Measurements from ENCODE around the gene MATN4. TPM values are rescaled to one million over a fixed set of nuclear protein-coding genes. Genes with fewer than 3 reads are reported as not detected.

MATN4 gene
- total RNA-seq, 1 donor from 2014 or later = 0.10 TPM

DNA sequence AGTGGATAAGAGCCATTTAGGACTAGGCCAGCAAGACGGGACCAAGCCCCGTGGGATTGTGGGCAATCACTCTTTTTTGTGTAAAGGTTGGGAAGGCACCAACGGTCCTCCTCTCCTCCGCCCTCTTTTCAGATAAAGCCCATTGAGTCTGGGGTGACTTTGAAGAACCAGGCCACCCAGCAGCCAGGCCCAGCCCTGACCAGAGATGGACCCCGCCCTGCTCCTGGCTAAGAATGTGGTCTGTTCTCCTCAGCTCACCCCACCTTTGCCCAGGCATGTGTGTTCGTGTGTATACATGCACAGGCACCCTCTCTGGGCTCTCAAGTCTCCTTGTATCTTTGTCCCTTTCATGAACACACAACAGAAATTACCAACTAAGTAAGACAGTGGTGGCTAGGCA, 31.0 kb upstream of the MATN4 start:
- no peaks in the 10 kb centered on the region for H3K36me3 Mint-ChIP-seq (ENCODE audit: low read depth)
- no peak overlapping the region for H3K4me3 Mint-ChIP-seq (ENCODE audit: unreplicated experiment)
- peaks cover 80% of the 10 kb centered on the region for H3K4me1 Mint-ChIP-seq (ENCODE audit: low read depth)
- no peak overlapping the region for H3K27ac Mint-ChIP-seq (ENCODE audit: unreplicated experiment)
- no peak for DNase-seq (ENCODE audit: low spot score)
- TF ChIP-seq, protein P1, sequence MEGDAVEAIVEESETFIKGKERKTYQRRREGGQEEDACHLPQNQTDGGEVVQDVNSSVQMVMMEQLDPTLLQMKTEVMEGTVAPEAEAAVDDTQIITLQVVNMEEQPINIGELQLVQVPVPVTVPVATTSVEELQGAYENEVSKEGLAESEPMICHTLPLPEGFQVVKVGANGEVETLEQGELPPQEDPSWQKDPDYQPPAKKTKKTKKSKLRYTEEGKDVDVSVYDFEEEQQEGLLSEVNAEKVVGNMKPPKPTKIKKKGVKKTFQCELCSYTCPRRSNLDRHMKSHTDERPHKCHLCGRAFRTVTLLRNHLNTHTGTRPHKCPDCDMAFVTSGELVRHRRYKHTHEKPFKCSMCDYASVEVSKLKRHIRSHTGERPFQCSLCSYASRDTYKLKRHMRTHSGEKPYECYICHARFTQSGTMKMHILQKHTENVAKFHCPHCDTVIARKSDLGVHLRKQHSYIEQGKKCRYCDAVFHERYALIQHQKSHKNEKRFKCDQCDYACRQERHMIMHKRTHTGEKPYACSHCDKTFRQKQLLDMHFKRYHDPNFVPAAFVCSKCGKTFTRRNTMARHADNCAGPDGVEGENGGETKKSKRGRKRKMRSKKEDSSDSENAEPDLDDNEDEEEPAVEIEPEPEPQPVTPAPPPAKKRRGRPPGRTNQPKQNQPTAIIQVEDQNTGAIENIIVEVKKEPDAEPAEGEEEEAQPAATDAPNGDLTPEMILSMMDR (IDR thresholded peaks at IDR 0.05) = no peak
- no peaks in the 10 kb centered on the region for H3K9me3 Mint-ChIP-seq (ENCODE audit: low read depth)
- no peaks in the 10 kb centered on the region for H3K27me3 Mint-ChIP-seq (ENCODE audit: low read depth)

DNA sequence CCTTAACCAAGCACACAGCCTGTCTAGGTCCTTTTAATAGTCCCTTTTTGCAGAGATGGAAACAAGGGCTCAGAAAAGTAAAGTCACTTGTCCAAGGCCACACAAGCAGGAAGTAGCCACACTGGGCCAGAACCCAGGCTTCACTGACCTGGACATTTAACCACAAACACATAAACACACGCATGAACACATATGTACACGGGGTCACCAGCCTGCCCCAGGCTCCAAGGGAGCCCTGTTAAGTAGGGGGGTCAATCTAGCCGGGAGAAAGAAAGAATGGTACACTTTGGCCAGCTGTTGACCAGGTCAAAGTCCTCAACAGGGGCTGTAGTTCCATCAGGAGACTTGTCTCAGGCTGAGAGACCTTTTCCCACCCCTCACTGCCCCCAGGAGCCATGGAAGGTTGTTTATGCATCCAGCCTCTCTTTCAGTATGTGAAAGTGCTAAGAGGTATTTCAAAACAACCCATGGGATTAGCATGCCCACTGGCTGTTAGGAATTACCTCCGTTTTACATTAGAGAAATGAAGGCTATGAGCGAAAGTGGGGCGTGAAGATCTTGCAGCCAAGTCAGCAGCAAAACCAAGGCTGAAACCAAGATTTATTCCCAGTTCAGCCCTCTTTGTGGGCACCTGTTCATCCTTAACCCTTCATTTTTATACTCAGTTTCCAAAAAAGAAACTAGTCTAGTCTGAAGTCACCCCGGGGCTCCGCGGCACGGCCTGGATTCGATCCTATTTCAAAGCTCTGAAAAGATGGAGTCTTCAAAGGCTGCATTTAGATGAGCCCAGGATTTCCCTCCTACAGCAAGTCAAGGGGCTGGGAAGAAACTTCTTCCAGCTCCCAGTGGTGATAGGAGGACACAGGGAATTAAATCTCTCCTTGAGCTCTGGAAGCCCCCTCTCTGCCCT, 30.3 kb upstream of the MATN4 start:
- H3K27ac Mint-ChIP-seq (ENCODE audit: unreplicated experiment) = peak overlapping the region; percentile 96
- H3K36me3 Mint-ChIP-seq (ENCODE audit: low read depth) = no peaks in the 10 kb centered on the region
- TF ChIP-seq, protein P1 (IDR thresholded peaks at IDR 0.05) = no peak
- no peak overlapping the region for H3K4me3 Mint-ChIP-seq (ENCODE audit: unreplicated experiment)
- no peaks in the 10 kb centered on the region for H3K27me3 Mint-ChIP-seq (ENCODE audit: low read depth)
- peaks cover 72% of the 10 kb centered on the region for H3K4me1 Mint-ChIP-seq (ENCODE audit: low read depth)
- no peaks in the 10 kb centered on the region for H3K9me3 Mint-ChIP-seq (ENCODE audit: low read depth)
- no peak for DNase-seq (ENCODE audit: low spot score)

DNA sequence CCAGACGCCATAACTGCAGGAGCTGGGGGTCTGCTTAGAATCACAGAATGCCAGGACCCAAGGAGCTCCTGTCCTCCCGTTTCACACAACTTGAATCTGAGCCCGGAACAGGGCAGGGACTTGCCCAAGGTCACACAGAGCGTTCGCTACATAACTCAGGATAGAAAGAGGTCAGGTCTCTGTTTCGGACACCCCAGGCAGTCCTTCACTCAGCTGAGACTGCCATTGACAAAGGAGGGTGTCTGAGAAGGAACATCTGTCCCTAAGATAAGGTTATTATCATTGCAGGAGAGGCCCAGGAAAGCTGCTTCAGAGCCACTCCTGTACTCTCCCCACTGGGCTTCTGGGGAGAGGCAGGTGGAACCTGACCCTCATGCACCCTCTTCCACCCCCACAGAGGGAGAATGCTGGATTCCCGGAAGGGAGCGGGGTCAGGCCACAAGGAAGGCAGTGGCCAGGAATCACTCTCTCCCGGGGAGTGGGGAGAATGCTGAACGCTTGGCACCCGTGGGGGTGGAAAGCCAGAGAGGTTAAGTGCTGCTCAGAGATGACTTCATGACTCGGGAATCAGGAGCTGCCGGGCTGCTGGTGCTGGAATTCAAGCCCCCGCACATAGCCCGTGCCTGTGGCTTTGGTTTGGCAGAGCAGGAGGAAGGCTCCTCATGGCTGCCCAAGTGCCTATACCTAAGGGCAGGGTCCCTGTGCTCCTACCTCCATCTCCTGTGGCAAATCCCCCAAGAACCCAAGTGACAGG, 29.4 kb upstream of the MATN4 start:
- H3K4me3 Mint-ChIP-seq (ENCODE audit: unreplicated experiment) = no peak overlapping the region
- DNase-seq (ENCODE audit: low spot score) = no peak
- H3K27ac Mint-ChIP-seq (ENCODE audit: unreplicated experiment) = peak overlapping the region; percentile 96
- H3K9me3 Mint-ChIP-seq (ENCODE audit: low read depth) = no peaks in the 10 kb centered on the region
- TF ChIP-seq, protein P1 (IDR thresholded peaks at IDR 0.05) = no peak
- H3K27me3 Mint-ChIP-seq (ENCODE audit: low read depth) = no peaks in the 10 kb centered on the region
- peaks cover 64% of the 10 kb centered on the region for H3K4me1 Mint-ChIP-seq (ENCODE audit: low read depth)
- no peaks in the 10 kb centered on the region for H3K36me3 Mint-ChIP-seq (ENCODE audit: low read depth)

DNA sequence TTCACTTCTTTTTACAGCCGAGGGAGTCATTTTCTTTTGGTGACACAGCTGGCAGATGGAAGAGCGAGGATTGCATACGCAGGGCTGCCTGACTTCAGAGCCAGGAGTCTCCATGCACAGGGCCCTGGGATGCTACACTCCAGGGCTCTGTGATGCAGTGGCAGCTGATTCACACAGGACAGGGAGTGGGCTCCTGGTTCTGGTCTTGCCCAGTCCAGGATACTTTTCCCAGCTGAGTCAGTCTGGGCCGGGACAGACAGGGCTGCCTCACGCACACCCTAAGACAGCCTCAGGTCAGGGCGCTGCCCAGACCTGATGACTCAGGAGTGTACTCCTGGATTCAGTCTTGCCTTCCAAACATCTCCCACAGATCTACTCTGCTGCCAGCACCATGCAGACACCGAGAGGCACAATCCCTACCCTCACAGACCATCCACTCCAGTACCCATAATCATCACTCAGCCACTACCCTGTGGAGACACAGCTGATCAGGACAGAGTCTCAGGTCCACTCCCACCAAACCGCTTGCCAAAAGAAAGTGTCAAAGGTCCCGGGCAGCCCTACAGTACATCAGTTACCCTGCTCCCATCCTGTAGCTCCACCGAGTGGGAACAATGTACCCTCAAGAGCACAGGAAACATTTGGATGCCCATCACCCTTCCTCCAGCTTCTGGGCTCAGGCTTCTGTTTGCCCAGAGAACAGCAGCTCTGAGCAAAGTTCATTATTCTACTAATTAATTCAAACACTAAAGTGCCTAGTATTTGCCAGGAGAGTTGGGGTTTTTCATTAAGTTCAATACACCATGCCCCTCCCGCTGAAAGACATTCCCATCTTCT, 28.6 kb upstream of the MATN4 start:
- TF ChIP-seq, protein P1 (IDR thresholded peaks at IDR 0.05) = peak; percentile 2
- no peaks in the 10 kb centered on the region for H3K36me3 Mint-ChIP-seq (ENCODE audit: low read depth)
- H3K4me3 Mint-ChIP-seq (ENCODE audit: unreplicated experiment) = no peak overlapping the region
- peak overlapping the region; percentile 96 for H3K27ac Mint-ChIP-seq (ENCODE audit: unreplicated experiment)
- DNase-seq (ENCODE audit: low spot score) = no peak
- H3K27me3 Mint-ChIP-seq (ENCODE audit: low read depth) = no peaks in the 10 kb centered on the region
- no peaks in the 10 kb centered on the region for H3K9me3 Mint-ChIP-seq (ENCODE audit: low read depth)
- H3K4me1 Mint-ChIP-seq (ENCODE audit: low read depth) = peaks cover 56% of the 10 kb centered on the region

DNA sequence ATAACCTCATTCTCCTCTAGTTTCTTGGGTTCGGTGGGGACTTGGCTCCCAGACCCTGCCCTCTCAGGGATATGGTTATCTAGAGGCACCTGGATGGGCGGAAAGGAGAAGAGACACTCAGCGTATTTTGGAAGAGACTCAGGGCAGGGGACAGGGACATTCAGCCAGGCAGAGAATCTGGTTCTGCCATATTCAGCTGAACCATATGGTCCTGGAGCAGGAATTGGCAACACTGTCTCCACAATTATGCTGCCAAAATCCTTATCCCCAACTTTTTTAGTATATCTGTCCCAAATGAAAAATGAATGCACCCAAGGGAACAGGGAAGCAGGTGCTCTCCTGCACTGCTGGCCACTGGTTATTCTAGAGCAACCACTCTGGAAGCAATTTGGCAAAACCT, 22.4 kb upstream of the MATN4 start:
- DNase-seq (ENCODE audit: low spot score) = no peak
- Mint-ChIP-seq H3K4me1 (ENCODE audit: low read depth) (peaks cover 4% of the 10 kb centered on the region), H3K4me3 (ENCODE audit: unreplicated experiment) (no peak overlapping the region), H3K36me3 (ENCODE audit: low read depth) (peaks cover 8% of the 10 kb centered on the region), H3K27ac (ENCODE audit: unreplicated experiment) (no peak overlapping the region), H3K27me3 (ENCODE audit: low read depth) (no peaks in the 10 kb centered on the region), H3K9me3 (ENCODE audit: low read depth) (no peaks in the 10 kb centered on the region)
- TF ChIP-seq, protein P1 (IDR thresholded peaks at IDR 0.05) = no peak
